Tibial nerve (tissue), 4 donors: ENCODE results near the gene DIPK2B. TPM values are rescaled to one million over a fixed set of nuclear protein-coding genes. Genes with fewer than 3 reads are reported as not detected.
A peak's percentile ranks its signal among the peaks of the same experiment; 100 is the strongest.

Source experiments
- DNase-seq, 2 donors: peaks; one replicate each; pipeline ENCODE4 v3.0.0-alpha.2; 2019; ENCODE audit warnings: low spot score in 2 of 2
- H3K27ac ChIP-seq, 4 donors: fragments of 200-600 bp; sonication (generic) in 3 of 4; one replicate each; pipeline ENCODE4 v1.5.1; 2017 to 2019; ENCODE audit warnings: mild to moderate bottlenecking in 1 of 4
- H3K27me3 ChIP-seq, 2 donors: fragments of 200-600 bp; sonication (generic) in 1 of 2; one replicate each; pipeline versions ENCODE4 v1.5.1 to v1.6.0; 2017 to 2019
- H3K36me3 ChIP-seq, 3 donors: fragments of 200-600 bp; sonication (generic); one replicate each; pipeline ENCODE4 v1.5.1; 2018 to 2019
- H3K4me1 ChIP-seq, 4 donors: fragments of 200-600 bp; sonication (generic) in 3 of 4; one replicate each; pipeline ENCODE4 v1.5.1; 2017 to 2019
- H3K4me3 ChIP-seq, 4 donors: fragments of 200-600 bp; sonication (generic) in 3 of 4; one replicate each; pipeline ENCODE4 v1.5.1; 2017 to 2019; ENCODE audit warnings: mild to moderate bottlenecking in 1 of 4, moderate library complexity in 1 of 4
- H3K9me3 ChIP-seq, 4 donors: fragments of 200-600 bp; sonication (generic) in 3 of 4; one replicate each; pipeline ENCODE4 v1.5.1; 2017 to 2019
- CTCF ChIP-seq, 5 experiments: fragments of 200-600 bp in 3 of 5; fragments of 450-650 bp in 2 of 5; sonication (generic) in 3 of 5; IDR thresholded peaks; one replicate each; pipeline ENCODE4 v1.5.1; 2016 to 2019; ENCODE audit warnings: antibody characterized with exemption in 5 of 5, mild to moderate bottlenecking in 3 of 5, moderate library complexity in 2 of 5
- EP300 ChIP-seq, 2 donors: sonication (generic); formaldehyde crosslinking; IDR thresholded peaks; one replicate each; pipeline ENCODE4 v1.6.1; 2017; ENCODE audit warnings: antibody characterized with exemption in 2 of 2, mild to moderate bottlenecking in 1 of 2
- POLR2A ChIP-seq, 2 donors: fragments of 450-650 bp; IDR thresholded peaks; one replicate each; pipeline ENCODE4 v1.6.1; 2017; ENCODE audit warnings: antibody characterized with exemption in 2 of 2, mild to moderate bottlenecking in 2 of 2, moderate library complexity in 2 of 2
- WGBS, 2 donors: methylation state at CpG; one replicate each; pipeline ENCODE4 v1.1.5; 2018; 5-methylcytosine and 5-hydroxymethylcytosine counted together
- total RNA-seq, 4 donors: library from RNA; depleted of rRNA; stranded (reverse); fragments of >200 nt; gene quantifications; one replicate each; pipeline ENCODE4 v1.1.0, GENCODE V29; 2016

DIPK2B gene
- total RNA-seq, 4 donors from 2014 or later: 12.3 to 40.2 (median 29.9) TPM

- Histone ChIP-seq H3K9me3 (no peaks in the 10 kb centered on the region), H3K4me3 (peak overlapping the region; percentile 27 to 50 (median 33)), H3K27ac (peak overlapping the region in 3 of 4 donors; percentile 41 to 84 (median 77)), H3K36me3 (no peaks in the 10 kb centered on the region), H3K27me3 (peaks cover 0 to 10% of the 10 kb centered on the region in 2 donors), H3K4me1 (peaks cover 0 to 5% (median 0%) of the 10 kb centered on the region in 4 donors)
- 17 to 34% methylated on average over 5 to 6 of the region's 6 CpGs for WGBS, 2 donors
- DNase-seq: no peak
- TF ChIP-seq POLR2A (IDR thresholded peaks at IDR 0.05) (no peak), CTCF (IDR thresholded peaks at IDR 0.05) (no peak), EP300 (IDR thresholded peaks at IDR 0.05) (no peak)
These were observed 12.9 kb downstream of the DIPK2B start for GRCh38 chrX:45187731-45188130.

GRCh38 chrX:45186643-45187026, 14.0 kb downstream of the DIPK2B start:
- Histone ChIP-seq H3K4me3 (peak overlapping the region in 2 of 4 donors; percentile 27 to 50), H3K27me3 (peaks cover 0 to 10% of the 10 kb centered on the region in 2 donors), H3K4me1 (peaks cover 0 to 5% (median 0%) of the 10 kb centered on the region in 4 donors), H3K27ac (peak overlapping the region in 2 of 4 donors; percentile 28 to 84), H3K36me3 (no peaks in the 10 kb centered on the region), H3K9me3 (no peaks in the 10 kb centered on the region)
- WGBS, 2 donors: 37 to 43% methylated on average over 4 of the region's 4 CpGs
- TF ChIP-seq POLR2A (IDR thresholded peaks at IDR 0.05) (no peak), EP300 (IDR thresholded peaks at IDR 0.05) (no peak), CTCF (IDR thresholded peaks at IDR 0.05) (no peak)
- DNase-seq: no peak

- no peak for DNase-seq
- no peaks in the 10 kb centered on the region for H3K9me3 ChIP-seq
- peaks cover 0 to 5% (median 0%) of the 10 kb centered on the region in 4 donors for H3K4me1 ChIP-seq
- WGBS, 2 donors: 79 to 86% methylated on average over 2 of the region's 2 CpGs
- no peaks in the 10 kb centered on the region for H3K36me3 ChIP-seq
- peaks cover 0 to 7% of the 10 kb centered on the region in 2 donors for H3K27me3 ChIP-seq
- H3K27ac ChIP-seq: no peak overlapping the region
- TF ChIP-seq EP300 (IDR thresholded peaks at IDR 0.05): no peak
- no peak for TF ChIP-seq CTCF (IDR thresholded peaks at IDR 0.05)
- no peak for TF ChIP-seq POLR2A (IDR thresholded peaks at IDR 0.05)
- no peak overlapping the region for H3K4me3 ChIP-seq
These were observed 16.5 kb downstream of the DIPK2B start for GRCh38 chrX:45184211-45184610.

DNA sequence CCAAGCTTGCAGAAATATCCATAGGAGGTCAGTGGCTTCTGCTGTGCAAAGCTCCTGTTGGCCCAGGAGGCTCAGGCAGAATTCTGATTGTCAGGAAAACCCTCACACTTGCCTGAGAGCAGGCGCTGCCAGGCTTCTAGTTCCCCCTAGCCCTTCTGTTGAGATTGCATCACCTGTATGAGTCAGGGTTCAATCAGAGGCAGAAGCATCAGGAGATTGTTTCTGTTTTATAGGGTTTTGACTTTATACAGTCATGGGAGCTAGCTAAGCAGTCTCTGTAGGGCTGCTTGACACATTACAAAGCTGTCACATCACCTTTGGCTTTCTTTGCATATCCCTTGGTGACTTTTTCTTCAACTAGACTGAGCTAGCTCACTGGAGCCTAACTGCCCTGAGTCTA, 27.8 kb downstream of the DIPK2B start:
- TF ChIP-seq CTCF (IDR thresholded peaks at IDR 0.05) (no peak), POLR2A (IDR thresholded peaks at IDR 0.05) (no peak), EP300 (IDR thresholded peaks at IDR 0.05) (no peak)
- no peak overlapping the region for H3K27ac ChIP-seq
- no peaks in the 10 kb centered on the region for H3K27me3 ChIP-seq
- H3K36me3 ChIP-seq: no peaks in the 10 kb centered on the region
- 20% methylated on average over 1 of the region's 1 CpG; no CpG with 5 or more reads in 1 of the 2 donors for WGBS, 2 donors
- H3K9me3 ChIP-seq: no peaks in the 10 kb centered on the region
- DNase-seq: no peak
- H3K4me3 ChIP-seq: no peak overlapping the region
- no peaks in the 10 kb centered on the region for H3K4me1 ChIP-seq

DNA sequence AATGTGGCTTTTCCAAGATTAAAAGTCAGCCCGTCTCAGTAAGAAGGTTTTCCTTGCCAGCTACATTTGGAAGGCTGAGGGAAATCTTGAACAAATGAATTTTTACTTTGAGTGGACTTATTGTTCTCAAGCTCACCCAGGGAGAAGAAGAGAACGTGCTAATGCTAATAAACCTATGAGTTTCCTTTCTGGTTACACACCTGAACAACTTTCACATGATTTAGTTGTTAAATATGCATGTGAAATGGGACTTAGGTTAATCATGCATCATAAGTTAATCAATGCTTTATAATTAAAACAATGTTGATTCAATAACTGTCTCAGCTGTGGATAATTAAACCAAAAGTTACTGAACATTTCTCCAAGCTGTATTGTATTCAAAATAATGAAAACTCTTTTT, 33.9 kb downstream of the DIPK2B start:
- TF ChIP-seq CTCF (IDR thresholded peaks at IDR 0.05) (no peak), POLR2A (IDR thresholded peaks at IDR 0.05) (no peak), EP300 (IDR thresholded peaks at IDR 0.05) (no peak)
- no peak overlapping the region for H3K4me3 ChIP-seq
- WGBS, 2 donors: 20 to 58% methylated on average over 2 of the region's 2 CpGs
- no peaks in the 10 kb centered on the region for H3K4me1 ChIP-seq
- no peaks in the 10 kb centered on the region for H3K27me3 ChIP-seq
- no peaks in the 10 kb centered on the region for H3K9me3 ChIP-seq
- DNase-seq: no peak
- no peak overlapping the region for H3K27ac ChIP-seq
- no peaks in the 10 kb centered on the region for H3K36me3 ChIP-seq
